Astrocyte of the spinal cord (primary cell): ENCODE data around the gene GPRC5A.

Experiments
- DNase-seq: peaks from one replicate; pipeline ENCODE4 v3.0.0; 2011; ENCODE audit warnings: low read depth, low spot score
- H3K4me3 ChIP-seq: 2 replicates; pipeline ENCODE4 v1.5.1; 2011; ENCODE audit warnings: low read depth, mild to moderate bottlenecking, low read length, moderate library complexity
- CTCF ChIP-seq: IDR thresholded peaks from 2 replicates; pipeline ENCODE4 v1.5.1; 2012; ENCODE audit warnings: low read depth, mild to moderate bottlenecking, low read length, inconsistent platforms
- in situ Hi-C: cut with HindIII; loops from 2 replicates; pipeline ENCODE4 v1.10.0; 2017; ENCODE audit warnings: low sequenced_read_pairs

GPRC5A gene

GRCh38 chr12:12934556-12934955 is 43.2 kb downstream of the GPRC5A start:
- in situ Hi-C loops: no loop called here
- DNase-seq: no peak
- no peak overlapping the region for H3K4me3 ChIP-seq
- no peak for TF ChIP-seq CTCF

- DNase-seq: no peak
- no peak for TF ChIP-seq CTCF
- in situ Hi-C loops: no loop called here
- H3K4me3 ChIP-seq: no peak overlapping the region
These were observed 45.7 kb downstream of the GPRC5A start for GRCh38 chr12:12936983-12937491.

- no peak for TF ChIP-seq CTCF
- H3K4me3 ChIP-seq: no peak overlapping the region
- no peak for DNase-seq
- in situ Hi-C loops: no loop called here
These were observed 47.2 kb downstream of the GPRC5A start for GRCh38 chr12:12938541-12938940.

GRCh38 chr12:12939888-12940287 is 48.5 kb downstream of the GPRC5A start:
- in situ Hi-C loops: no loop called here
- no peak for DNase-seq
- no peak overlapping the region for H3K4me3 ChIP-seq
- no peak for TF ChIP-seq CTCF

GRCh38 chr12:12941450-12942350 is 50.3 kb downstream of the GPRC5A start:
- DNase-seq: no peak
- no peak for TF ChIP-seq CTCF
- in situ Hi-C loops: no loop called here
- H3K4me3 ChIP-seq: no peak overlapping the region

- DNase-seq: no peak
- no peak overlapping the region for H3K4me3 ChIP-seq
- in situ Hi-C loops: no loop called here
- TF ChIP-seq CTCF: no peak
These were observed 52.4 kb downstream of the GPRC5A start for GRCh38 chr12:12943586-12944260.
